ENCODE measurements around the gene NELFCD.

Gene NELFCD

DNA sequence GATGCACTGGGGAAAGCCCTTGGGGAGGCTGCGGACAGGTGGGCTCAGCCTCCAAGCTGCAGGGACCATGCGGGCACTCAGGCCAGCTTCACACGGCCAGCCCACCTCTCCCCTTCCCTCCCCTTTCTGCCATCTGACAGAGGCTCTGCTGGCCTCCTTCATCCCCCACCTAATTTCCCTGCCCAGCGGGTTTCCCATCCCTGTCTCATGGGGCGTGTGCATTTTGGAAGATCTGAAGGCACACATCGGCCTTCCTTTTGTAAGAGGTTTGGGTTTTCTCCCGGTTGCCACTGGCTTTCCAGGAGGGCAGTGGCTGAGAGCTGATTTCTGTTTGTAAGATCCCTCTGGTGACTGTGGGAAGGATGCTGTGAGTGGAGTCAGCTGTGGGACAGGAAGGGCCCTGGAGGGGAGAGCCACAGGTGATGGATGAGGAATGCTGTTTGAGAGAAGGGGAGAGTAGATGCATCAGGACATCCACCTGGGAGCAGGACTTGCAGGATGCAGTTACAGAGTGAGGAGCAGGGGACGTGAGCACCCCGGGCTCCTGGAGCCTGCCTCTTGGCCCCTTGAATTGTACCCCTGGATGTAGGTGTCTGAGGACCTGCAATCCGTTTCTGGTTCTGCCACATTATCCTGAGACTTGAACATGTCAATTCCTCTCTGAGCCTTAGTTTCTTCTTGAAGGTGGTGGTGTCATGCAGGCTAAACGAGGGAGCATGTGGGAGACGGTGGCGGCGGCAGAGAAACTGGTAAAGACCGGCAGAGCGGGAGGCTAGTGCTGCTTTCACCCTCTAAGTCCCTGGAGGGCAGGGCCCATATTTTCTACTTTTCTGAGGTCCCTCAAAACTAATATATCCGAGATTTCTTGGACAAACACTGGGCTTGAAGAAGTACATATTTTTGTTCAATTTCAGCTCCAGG, 32.2 kb downstream of the NELFCD start:
- DNase-seq (ENCODE audit: low read depth) = no peak
- TF ChIP-seq, protein P1, sequence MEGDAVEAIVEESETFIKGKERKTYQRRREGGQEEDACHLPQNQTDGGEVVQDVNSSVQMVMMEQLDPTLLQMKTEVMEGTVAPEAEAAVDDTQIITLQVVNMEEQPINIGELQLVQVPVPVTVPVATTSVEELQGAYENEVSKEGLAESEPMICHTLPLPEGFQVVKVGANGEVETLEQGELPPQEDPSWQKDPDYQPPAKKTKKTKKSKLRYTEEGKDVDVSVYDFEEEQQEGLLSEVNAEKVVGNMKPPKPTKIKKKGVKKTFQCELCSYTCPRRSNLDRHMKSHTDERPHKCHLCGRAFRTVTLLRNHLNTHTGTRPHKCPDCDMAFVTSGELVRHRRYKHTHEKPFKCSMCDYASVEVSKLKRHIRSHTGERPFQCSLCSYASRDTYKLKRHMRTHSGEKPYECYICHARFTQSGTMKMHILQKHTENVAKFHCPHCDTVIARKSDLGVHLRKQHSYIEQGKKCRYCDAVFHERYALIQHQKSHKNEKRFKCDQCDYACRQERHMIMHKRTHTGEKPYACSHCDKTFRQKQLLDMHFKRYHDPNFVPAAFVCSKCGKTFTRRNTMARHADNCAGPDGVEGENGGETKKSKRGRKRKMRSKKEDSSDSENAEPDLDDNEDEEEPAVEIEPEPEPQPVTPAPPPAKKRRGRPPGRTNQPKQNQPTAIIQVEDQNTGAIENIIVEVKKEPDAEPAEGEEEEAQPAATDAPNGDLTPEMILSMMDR (conservative IDR thresholded peaks at IDR 0.05; ENCODE audit: low read length) = no peak
- no peak overlapping the region for H3K4me3 ChIP-seq (ENCODE audit: low read length)

DNA sequence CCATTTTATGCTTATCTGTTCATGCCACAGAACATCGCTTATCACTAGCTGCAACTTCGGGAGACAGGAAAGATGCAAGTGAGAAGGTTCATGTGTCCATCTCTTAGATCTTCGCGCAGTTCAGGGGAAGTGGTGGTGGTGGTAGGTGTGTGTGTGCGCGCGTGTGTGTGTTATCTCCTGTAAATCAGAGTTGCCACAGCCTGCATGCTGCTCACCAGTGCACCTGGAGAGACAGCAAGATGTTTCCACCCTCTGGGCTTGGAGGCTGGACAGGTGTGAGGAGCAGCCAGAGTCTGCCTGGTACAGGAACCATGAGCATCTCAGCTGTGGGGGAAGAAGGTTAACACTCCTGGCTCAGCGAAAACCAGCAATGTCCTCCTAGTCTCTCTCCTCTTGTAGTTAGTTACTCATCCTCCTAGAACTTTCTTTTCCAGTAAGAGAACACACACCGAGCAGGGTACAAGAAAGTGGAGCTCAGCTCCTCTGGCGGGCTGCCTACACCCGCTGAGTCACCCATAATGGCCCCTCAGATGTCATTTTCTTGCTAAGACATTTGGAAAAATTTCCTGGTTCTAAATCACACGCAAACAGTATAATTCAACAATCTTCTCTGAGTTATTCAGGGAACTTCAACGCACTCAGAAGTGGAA, 33.0 kb downstream of the NELFCD start:
- TF ChIP-seq, protein P1 (conservative IDR thresholded peaks at IDR 0.05; ENCODE audit: low read length) = no peak
- peak; percentile 28 for DNase-seq (ENCODE audit: low read depth)
- H3K4me3 ChIP-seq (ENCODE audit: low read length) = no peak overlapping the region

DNA sequence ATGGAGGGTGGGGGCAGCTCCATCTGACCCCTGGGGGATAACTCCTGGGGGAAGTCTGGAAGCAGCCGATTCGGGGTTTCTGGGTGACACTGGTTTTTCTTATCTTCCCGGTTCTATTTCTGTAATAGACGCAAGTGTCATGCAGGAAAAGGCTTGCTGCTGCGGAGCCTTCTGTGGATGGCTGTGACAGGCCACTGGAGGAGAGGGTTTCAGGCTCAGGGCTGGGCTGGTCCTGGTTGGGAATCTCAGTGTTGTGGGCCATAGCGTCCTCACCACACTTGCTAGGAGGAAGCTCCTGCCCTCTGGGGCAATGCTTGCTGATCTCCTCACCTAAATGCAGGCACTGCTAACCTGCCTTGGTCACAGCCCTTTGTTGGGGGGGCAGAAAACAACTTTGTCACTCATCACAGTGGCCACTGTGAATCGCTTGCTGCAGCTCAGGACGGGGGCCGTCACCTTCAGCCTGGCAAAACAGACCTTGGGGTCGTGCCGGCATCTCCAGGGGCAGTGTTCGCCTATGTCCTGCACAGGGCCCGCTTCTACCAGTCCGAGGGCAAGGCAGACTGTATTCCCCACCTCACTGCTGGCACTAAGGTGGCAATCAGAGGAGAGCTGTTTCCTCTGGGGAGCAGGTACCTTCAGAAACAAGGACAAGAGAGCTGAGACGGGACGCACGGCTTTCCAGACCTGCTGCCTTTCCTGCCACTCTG, 33.8 kb downstream of the NELFCD start:
- TF ChIP-seq, protein P1 (conservative IDR thresholded peaks at IDR 0.05; ENCODE audit: low read length) = no peak
- no peak overlapping the region for H3K4me3 ChIP-seq (ENCODE audit: low read length)
- no peak for DNase-seq (ENCODE audit: low read depth)

DNA sequence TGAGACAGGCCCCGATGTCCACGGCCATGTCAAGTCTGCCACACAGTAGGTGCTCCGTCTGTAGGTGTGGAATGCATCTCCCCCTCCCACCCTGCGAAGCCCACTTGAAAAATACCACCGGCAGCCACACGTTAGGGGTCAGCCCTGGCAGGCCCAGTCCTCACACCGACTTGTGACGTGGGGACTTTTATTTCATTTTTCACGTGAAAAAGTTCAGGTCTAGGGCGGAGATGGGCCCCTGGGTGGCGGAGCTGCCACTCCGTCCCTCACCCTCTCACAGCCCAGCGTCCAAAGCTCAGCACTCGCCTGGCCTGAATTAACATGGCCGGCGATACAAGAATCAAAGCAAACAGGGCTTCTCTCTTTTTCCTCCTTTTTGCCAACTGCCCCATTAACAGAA, 34.4 kb downstream of the NELFCD start:
- TF ChIP-seq, protein P1 (conservative IDR thresholded peaks at IDR 0.05; ENCODE audit: low read length) = no peak
- H3K4me3 ChIP-seq (ENCODE audit: low read length) = no peak overlapping the region
- DNase-seq (ENCODE audit: low read depth) = no peak

DNA sequence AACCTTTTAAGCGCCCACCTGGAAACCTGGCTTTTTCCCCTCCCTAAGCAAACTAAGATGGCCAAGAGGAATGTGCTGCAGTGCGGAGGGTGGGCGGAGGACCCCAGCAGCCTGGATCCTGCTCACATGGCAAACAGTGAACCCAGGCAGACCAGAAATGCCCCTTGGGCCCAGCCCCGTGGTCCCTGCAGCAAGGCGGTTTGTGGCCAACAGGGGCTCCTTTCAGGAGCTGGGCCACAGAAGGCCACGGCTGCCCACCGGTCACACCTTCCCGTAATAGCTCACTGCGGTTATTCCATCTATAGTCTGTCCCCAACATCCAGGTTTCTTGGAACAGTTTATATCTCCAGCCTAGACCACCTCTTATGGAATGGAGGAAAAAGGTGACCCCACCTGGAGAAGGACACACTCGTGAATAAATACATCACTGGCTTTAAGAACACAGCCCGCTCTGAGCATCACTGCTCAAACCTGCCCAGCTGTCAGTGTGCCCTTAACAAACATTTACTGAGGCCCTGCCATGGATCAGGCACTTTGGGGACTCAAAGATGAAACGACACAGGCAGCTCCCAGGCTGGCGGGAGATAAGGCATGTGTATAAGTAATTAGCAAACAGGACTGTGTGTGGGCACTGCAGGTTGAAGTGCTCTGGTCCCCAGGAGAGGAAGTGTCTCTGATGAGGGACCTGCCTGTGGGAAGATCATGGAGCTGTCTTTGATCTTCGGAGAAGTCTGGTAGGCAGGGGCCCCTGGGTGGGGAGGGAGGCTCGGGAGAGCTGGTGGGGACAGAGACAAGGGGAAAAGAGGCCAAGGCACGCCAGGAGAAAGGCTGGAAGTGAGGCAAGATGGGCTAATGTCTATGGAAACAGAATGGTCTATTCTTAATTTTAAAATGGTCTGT, 35.0 kb downstream of the NELFCD start:
- TF ChIP-seq, protein P1 (conservative IDR thresholded peaks at IDR 0.05; ENCODE audit: low read length) = no peak
- DNase-seq (ENCODE audit: low read depth) = no peak
- no peak overlapping the region for H3K4me3 ChIP-seq (ENCODE audit: low read length)

DNA sequence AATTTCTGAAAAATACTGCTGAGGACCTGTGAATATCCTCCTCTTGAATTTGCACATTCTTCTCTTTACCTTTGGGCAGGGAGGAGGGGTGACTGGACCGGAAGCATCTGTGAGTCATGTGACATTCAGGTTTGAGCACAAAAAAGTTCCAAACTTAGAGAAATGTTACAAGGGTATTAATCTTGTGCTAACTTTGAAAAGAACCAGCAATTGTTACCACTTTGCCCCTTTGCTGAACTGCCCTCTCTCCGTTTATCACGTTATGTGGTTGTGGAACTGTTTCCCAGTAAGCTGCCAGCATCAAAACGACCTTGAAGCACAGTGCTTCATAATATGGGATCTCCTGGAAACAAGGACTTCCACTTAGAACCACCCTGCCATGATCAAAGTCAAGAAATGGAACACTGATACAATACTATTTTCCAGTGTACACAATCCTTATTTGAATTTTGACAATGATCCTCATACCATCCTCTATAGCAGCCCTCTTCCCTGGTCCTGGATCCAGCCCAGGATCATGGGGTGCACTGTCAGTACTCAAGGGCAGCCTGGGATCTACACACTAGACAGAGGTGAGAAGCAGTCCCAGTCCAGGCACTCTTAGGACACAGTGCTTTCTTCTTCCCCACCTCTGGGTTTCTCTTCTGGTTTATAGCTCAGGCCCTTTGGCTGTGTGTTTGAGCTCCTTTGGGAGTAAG, 35.9 kb downstream of the NELFCD start:
- DNase-seq (ENCODE audit: low read depth) = no peak
- no peak overlapping the region for H3K4me3 ChIP-seq (ENCODE audit: low read length)
- TF ChIP-seq, protein P1 (conservative IDR thresholded peaks at IDR 0.05; ENCODE audit: low read length) = no peak
